WERI-Rb-1 (cell line): ENCODE measurements around the gene IGSF23.
"Not testable (repeated sequence)": the region's sequence is repeated elsewhere in the genome, so short reads cannot be mapped to it uniquely, and the experiment has no call there.

ENCODE experiments used
- DNase-seq: peaks from one replicate; pipeline ENCODE4 v3.0.0-alpha.2; 2020
- H3K27ac ChIP-seq: fragments of 250-450 bp; sonication (Bioruptor Pico); 2 replicates; pipeline ENCODE4 v1.5.1; 2020; ENCODE audit warnings: mild to moderate bottlenecking, moderate library complexity
- H3K27me3 ChIP-seq: fragments of 250-450 bp; sonication (Bioruptor Pico); 2 replicates; pipeline ENCODE4 v1.5.1; 2021; ENCODE audit warnings: mild to moderate bottlenecking, low read depth, moderate library complexity; ENCODE audit not compliant: insufficient read depth, severe bottlenecking
- H3K36me3 ChIP-seq: fragments of 250-450 bp; sonication (Bioruptor Pico); 2 replicates; pipeline ENCODE4 v1.5.1; 2020; ENCODE audit warnings: mild to moderate bottlenecking, moderate library complexity
- H3K4me3 ChIP-seq: 2 replicates; pipeline ENCODE4 v1.5.1; 2011; ENCODE audit warnings: low read depth, mild to moderate bottlenecking, control low read depth, low read length
- H3K9me3 ChIP-seq: fragments of 250-450 bp; sonication (Bioruptor Pico); 2 replicates; pipeline ENCODE4 v1.5.1; 2021; ENCODE audit warnings: mild to moderate bottlenecking, moderate library complexity; ENCODE audit not compliant: severe bottlenecking
- TF ChIP-seq, protein P1 (sequence below): IDR thresholded peaks from 2 replicates; pipeline ENCODE4 v1.5.1; 2011; ENCODE audit warnings: low read depth, mild to moderate bottlenecking, control low read depth, inconsistent platforms, low read length

Gene IGSF23

DNA sequence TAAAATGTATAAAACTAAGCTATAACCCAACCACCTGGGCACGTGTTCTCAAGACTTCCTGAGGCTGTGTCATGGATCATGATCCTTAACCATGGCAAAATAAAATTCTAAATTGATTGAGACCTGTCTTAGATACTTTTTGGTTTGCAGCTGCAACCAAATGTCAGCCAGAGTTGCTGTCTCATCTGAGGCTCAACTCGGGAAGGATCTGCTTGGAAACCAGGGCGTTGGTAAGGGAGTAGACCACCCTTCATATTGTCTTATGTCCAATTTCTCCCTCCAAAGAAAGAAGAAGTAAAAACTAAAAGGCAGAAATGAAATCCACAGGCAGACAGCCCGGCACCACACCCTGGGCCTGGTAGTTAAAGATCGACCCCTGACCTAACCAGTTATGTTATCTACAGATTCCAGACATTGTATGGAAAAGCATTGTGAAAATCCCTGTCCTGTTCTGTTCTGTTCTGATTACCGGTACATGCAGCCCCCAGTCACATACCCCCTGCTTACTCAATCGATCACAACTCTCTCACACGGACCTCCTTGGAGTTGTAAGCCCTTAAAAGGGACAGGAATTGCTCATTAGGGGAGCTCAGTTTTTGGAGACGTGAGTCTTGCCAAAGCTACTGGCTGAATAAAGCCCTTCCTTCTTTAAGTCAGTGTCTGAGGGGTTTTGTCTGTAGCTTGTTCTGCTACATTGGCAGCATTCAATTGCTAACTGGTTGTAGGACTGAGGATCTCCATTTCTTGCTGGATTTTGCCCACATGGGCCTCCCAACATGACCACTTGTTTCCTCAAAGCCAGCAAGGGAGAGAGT is 22.9 kb upstream of the IGSF23 start:
- H3K4me3 ChIP-seq, result no peak overlapping the region
- TF ChIP-seq, protein P1, sequence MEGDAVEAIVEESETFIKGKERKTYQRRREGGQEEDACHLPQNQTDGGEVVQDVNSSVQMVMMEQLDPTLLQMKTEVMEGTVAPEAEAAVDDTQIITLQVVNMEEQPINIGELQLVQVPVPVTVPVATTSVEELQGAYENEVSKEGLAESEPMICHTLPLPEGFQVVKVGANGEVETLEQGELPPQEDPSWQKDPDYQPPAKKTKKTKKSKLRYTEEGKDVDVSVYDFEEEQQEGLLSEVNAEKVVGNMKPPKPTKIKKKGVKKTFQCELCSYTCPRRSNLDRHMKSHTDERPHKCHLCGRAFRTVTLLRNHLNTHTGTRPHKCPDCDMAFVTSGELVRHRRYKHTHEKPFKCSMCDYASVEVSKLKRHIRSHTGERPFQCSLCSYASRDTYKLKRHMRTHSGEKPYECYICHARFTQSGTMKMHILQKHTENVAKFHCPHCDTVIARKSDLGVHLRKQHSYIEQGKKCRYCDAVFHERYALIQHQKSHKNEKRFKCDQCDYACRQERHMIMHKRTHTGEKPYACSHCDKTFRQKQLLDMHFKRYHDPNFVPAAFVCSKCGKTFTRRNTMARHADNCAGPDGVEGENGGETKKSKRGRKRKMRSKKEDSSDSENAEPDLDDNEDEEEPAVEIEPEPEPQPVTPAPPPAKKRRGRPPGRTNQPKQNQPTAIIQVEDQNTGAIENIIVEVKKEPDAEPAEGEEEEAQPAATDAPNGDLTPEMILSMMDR, result no peak
- DNase-seq, result no peak
- no peaks in the 10 kb centered on the region for H3K9me3 ChIP-seq
- H3K27me3 ChIP-seq, result no peaks in the 10 kb centered on the region
- no peaks in the 10 kb centered on the region for H3K36me3 ChIP-seq
- no peak overlapping the region for H3K27ac ChIP-seq

DNA sequence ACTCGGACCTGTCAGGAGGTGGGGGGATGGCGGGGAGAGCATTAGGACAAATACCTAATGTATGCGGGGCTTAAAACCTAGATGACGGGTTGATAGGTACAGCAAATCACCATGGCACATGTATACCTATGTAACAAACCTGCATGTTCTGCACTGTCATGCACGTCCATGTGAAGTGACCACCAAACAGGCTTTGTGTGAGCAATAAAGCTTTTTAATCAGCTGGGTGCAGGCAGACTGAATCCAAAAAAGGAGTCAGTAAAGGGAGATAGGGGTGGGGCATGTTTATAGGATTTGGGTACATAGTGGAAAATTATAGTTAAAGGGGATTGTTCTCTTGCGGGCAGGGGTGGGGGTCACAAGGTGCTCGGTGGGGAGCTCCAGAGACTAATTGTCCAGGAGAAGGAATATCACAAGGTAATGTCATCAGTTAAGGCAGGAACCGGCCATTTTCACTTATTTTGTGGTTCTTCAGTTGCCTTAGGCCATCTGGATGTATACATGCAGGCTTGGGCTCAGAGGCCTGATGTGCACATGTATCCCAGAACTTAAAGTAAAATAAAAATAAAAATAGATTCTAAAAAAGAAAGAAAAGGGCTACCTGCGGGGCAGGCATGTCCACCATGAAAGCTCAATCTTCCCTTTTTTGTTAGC is 21.9 kb upstream of the IGSF23 start:
- not testable (repeated sequence) for DNase-seq, H3K4me3 ChIP-seq, H3K36me3 ChIP-seq, H3K9me3 ChIP-seq, H3K27me3 ChIP-seq, H3K27ac ChIP-seq

DNA sequence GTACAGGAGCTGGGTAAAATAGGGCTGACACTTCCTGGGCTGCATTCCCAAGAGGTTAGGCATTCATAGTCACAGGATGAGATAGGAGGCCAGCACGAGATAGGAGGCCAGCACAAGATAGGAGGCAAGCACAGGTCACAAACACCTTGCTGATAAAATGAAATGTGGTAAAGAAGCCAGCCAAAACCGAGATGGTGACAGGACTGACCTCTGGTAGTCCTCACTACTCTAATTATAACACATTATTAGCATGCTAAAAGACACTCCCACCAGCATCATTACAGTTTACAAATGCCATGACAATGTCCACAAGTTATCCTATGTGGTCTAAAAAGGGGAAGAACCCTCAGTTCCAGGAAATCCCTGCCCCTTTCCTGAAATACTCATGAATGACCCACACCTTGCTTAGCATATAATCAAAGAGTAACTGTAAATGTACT is 20.9 kb upstream of the IGSF23 start:
- no peaks in the 10 kb centered on the region for H3K36me3 ChIP-seq
- TF ChIP-seq, protein P1, result no peak
- no peak for DNase-seq
- no peaks in the 10 kb centered on the region for H3K27me3 ChIP-seq
- no peak overlapping the region for H3K27ac ChIP-seq
- H3K9me3 ChIP-seq, result no peaks in the 10 kb centered on the region
- H3K4me3 ChIP-seq, result no peak overlapping the region

DNA sequence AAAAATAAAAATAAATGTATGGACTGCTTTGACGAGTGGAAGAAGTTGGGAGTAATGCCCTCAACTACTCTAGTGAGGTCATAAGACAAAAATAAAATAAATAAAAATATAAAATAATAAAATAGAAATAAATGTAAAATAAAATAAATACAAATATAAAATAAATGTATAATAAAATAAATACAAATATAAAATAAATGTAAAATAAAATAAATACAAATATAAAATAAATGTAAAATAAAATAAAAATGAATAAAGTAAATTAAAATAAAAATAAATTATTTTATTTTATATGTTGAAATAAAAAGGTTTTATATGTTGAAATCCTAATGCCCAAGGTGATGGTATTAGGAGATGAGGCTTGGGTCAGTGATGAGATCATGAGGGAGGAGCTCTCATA is 20.1 kb upstream of the IGSF23 start:
- Histone ChIP-seq H3K27me3 (no peaks in the 10 kb centered on the region), H3K9me3 (peaks cover 2% of the 10 kb centered on the region), H3K36me3 (no peaks in the 10 kb centered on the region), H3K4me3 (no peak overlapping the region), H3K27ac (no peak overlapping the region)
- TF ChIP-seq, protein P1, result no peak
- DNase-seq, result no peak

DNA sequence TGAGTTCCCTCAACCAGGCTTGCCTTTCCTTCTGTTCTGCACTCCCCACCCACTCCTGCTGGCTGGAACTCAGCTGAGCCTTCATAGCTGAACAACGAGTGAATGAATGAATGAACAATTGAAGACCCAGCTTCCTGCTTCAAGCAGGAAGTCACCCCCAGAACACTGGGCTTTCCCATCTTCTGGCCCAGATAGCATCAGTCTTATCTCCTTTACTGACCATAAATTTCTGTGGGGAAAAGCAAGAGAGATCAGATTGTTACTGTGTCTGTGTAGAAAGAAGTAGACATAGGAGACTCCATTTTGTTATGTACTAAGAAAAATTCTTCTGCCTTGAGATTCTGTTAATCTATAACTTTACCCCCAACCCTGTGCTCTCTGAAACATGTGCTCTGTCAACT is 19.5 kb upstream of the IGSF23 start:
- DNase-seq, H3K27me3 ChIP-seq, H3K9me3 ChIP-seq, H3K4me3 ChIP-seq, H3K27ac ChIP-seq, H3K36me3 ChIP-seq: not testable (repeated sequence)

DNA sequence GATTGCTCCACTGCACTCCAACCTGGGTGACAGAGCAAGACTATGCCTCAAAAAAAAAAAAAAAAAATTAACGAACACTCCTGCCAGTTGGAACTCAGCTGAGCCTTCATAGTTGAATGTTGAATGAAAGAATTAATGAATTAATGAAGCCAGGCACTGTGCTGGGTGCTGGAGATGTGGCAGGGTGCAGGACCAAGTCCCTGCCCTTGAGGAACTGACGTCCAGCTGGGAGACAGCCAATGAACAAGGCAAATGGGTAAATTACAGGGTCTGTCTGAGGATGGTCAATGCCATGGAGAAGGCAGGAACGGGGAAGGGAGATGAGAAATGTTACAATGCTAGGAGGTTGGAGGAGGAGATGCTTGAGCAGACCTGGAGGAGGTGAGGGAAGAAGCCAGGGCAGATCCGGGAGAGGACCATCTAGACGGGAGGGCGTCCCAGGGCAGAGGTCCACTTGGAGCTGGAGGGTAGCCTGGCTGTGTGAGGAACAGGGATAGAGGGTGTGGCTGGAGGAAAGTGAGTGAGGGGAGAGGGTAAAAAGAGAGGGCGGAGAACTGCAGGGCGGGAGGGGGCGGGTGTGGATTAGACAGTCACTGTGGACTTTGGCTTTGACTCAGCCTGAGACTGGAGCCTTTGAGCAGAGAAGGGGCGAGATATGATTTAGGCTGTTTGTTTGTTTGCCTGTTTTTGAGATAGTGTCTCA is 16.8 kb upstream of the IGSF23 start:
- TF ChIP-seq, protein P1, result no peak
- Histone ChIP-seq H3K36me3 (no peaks in the 10 kb centered on the region), H3K27me3 (peaks cover 2% of the 10 kb centered on the region), H3K9me3 (peaks cover 5% of the 10 kb centered on the region), H3K4me3 (no peak overlapping the region), H3K27ac (no peak overlapping the region)
- no peak for DNase-seq
